IPS-NIHi11 (cell line): Measurements from ENCODE around the gene IFNG.
A peak's percentile ranks its signal among the peaks of the same experiment; 100 is the strongest.

Experiments
- DNase-seq: peaks from one replicate; pipeline ENCODE4 v3.0.0; 2012; ENCODE audit warnings: mixed read lengths, low spot score

IFNG gene

GRCh38 chr12:68114606-68115005 is 44.9 kb downstream of the IFNG start:
- no peak for DNase-seq

DNA sequence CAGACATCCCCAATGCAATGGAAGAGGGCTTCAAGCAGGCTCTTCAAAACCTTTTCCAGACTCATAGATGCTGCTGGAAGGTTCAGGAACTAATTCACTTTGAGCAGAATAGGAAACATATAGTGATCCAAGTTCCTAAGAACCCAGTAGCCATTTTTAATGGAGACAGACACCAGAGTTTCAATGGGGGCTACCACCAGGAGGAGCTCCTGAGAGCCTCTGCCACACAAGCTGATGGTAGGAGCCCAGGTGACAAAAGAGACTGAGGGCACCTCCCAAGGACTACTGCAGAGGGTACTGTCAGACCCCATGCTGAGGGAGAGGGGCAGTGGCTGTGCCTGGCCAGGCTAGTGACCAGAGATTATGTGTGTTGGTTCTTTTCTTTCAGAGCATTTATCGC is 45.9 kb downstream of the IFNG start:
- peak; percentile 42 for DNase-seq

DNA sequence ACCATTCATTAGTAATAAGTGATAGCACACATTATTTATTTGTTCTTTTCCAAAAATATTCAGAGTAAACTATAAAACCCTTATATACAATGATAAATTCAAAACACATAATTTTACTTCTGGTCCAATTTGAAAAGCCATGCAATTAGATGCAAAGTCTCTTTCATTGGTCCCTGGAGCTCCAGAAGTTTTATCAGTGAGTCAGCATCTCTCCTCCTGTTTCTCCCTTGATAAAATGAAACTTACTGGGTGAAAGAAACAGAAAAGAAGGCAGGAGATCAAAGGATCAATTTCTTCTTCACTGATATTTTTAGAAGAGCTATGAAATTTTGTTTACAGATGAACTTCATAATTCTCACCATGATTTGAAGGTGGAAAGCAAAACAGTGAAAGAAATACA is 47.5 kb downstream of the IFNG start:
- DNase-seq = no peak

DNA sequence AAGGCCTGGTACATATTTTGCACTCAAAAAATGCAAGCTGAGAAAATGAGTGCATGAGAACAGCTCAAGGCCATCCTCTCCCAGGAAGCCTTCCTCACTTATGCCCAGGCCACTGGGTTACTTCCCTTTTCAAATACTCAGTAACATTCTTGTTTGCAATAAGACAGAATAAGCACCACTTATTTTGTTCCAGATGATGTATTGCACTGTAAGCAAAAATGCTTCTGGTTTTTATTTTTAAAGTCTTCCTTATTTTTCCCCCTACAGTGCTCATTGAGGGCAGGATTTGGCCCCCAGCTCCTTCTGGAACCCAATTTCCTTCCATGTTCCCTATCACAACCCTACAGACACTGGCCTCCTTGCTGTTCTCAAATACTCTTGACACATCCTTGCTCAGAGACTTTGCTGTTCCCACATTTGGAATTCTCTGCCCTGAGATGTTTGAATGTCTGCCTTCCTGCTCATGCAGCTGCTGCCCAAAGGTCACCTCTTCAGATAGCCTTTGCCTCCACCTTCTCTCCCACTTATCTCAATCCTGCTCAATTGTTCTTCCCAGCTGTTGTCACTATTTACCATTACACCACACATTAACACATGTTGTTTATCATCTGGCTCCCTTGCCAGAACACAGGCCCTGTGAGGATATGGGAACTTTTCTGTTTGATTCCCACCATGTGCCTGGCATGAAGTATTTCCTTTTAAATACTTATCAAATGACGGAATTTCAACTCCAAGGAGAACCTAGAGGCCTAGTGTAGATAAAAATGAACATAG is 49.9 kb downstream of the IFNG start:
- no peak for DNase-seq

DNA sequence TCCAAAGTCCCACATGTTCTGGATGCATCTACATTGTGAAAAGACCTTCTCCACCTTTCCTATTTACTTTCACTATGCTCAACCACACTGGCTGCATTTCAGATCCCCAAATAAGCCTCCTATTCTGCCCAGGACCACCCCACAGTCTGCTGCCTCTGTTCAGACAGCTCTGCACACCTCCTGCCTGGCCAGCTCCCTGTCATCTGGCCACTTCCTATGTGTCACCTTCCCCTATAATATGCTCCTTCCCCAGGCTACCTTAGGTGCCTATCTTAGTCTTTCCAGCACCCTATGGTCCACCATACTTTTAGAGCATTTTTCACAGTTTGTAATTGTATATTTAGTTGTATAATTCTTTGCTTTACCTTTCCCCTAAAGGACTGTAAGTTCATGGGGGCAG is 50.5 kb downstream of the IFNG start:
- no peak for DNase-seq

- no peak for DNase-seq
Measured at GRCh38 chr12:68106660-68107059, 52.9 kb downstream of the IFNG start.

- DNase-seq = no peak
Measured at GRCh38 chr12:68106160-68106559, 53.4 kb downstream of the IFNG start.
